Measurements from ENCODE around the gene C1QTNF9. TPM values are rescaled to one million over a fixed set of nuclear protein-coding genes. Genes with fewer than 3 reads are reported as not detected.

Gene C1QTNF9
- total RNA-seq, 1 donor: not detected

DNA sequence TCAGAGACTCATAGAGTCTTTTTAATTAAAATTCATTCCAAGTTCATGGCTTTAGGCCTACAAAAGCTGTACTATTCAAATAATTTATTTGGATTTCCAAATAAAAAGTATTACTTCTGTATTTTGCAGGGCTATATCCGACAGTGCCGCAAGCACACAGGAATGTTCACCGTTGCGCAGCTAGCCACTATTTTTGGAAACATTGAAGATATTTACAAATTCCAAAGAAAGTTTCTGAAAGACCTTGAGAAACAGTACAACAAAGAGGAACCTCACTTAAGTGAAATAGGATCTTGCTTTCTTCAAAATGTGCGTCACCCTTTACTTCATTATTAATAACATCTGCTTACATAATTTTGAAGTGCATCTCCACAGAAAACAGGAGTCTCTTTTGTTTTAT is 20.5 kb upstream of the C1QTNF9 start:
- DNase-seq (ENCODE audit: low read depth): no peak
- H3K4me3 ChIP-seq (ENCODE audit: low read depth, low read length): no peak overlapping the region
- TF ChIP-seq, protein P1, sequence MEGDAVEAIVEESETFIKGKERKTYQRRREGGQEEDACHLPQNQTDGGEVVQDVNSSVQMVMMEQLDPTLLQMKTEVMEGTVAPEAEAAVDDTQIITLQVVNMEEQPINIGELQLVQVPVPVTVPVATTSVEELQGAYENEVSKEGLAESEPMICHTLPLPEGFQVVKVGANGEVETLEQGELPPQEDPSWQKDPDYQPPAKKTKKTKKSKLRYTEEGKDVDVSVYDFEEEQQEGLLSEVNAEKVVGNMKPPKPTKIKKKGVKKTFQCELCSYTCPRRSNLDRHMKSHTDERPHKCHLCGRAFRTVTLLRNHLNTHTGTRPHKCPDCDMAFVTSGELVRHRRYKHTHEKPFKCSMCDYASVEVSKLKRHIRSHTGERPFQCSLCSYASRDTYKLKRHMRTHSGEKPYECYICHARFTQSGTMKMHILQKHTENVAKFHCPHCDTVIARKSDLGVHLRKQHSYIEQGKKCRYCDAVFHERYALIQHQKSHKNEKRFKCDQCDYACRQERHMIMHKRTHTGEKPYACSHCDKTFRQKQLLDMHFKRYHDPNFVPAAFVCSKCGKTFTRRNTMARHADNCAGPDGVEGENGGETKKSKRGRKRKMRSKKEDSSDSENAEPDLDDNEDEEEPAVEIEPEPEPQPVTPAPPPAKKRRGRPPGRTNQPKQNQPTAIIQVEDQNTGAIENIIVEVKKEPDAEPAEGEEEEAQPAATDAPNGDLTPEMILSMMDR (IDR thresholded peaks at IDR 0.05; ENCODE audit: insufficient read depth, low read length): no peak

DNA sequence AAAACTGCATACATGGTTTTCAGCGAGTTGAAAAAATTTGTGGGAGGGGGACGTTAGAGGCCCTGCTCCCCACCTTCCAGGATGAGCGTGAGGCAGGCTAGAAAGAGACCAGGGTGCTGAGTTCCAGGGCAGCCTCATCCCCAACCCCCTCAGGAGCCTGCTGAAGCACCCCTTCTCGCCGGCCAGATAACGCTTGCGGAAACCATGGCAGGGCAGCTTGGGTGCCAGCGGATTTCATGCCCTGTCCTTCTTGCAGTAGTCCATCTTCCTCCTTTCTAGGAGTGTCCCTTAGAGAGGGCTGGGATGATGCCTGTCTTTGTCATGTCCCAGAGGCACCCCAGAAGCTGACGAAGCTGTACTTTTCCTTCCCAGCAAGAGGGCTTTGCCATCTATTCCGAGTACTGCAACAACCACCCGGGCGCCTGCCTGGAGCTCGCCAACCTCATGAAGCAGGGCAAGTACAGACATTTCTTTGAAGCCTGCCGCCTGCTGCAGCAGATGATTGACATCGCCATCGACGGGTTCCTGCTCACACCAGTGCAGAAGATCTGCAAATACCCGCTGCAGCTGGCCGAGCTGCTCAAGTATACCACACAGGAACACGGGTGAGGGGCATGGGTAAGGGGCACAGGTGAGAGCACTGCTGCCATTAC is 19.0 kb upstream of the C1QTNF9 start:
- TF ChIP-seq, protein P1 (IDR thresholded peaks at IDR 0.05; ENCODE audit: insufficient read depth, low read length): no peak
- DNase-seq (ENCODE audit: low read depth): no peak
- no peak overlapping the region for H3K4me3 ChIP-seq (ENCODE audit: low read depth, low read length)

DNA sequence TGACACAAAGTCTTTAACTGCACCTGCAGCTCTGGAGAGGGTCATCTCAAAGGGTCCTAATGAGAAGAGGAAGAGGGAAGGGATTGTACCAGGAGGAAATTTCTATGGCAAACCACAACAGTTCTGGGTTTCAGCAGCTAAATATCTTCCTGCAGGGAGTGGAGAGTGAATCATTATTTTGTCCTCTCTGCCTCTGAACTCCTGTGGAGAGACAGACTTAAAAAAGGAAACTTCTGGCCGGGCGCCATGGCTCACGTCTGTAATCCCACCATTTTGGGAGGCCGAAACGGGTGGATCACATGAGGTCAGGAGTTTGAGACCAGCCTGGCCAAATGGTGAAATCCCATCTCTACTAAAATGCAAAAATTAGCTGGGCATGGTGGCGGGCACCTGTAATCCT is 16.9 kb upstream of the C1QTNF9 start:
- no peak for DNase-seq (ENCODE audit: low read depth)
- no peak overlapping the region for H3K4me3 ChIP-seq (ENCODE audit: low read depth, low read length)
- TF ChIP-seq, protein P1 (IDR thresholded peaks at IDR 0.05; ENCODE audit: insufficient read depth, low read length): no peak

DNA sequence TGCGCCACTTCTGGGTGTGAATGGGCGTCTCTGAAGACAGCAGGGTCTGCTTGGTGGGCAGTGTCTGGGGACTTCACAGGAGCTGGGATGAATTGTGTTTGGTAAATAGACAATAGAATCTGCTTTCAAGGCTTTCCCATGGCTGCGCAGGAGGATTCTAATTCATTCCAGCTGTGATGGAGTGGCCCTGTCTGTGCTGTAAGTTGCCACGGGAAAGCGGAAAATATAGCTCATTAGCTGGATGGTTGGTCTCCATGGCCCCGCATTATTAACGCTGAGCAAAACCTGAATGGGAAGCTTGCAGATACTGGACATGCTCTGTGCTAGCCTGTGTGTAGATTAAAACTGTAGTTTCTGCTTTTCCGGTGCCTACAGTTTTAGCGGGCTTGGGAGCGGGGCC is 15.6 kb upstream of the C1QTNF9 start:
- no peak for DNase-seq (ENCODE audit: low read depth)
- TF ChIP-seq, protein P1 (IDR thresholded peaks at IDR 0.05; ENCODE audit: insufficient read depth, low read length): no peak
- H3K4me3 ChIP-seq (ENCODE audit: low read depth, low read length): no peak overlapping the region

DNA sequence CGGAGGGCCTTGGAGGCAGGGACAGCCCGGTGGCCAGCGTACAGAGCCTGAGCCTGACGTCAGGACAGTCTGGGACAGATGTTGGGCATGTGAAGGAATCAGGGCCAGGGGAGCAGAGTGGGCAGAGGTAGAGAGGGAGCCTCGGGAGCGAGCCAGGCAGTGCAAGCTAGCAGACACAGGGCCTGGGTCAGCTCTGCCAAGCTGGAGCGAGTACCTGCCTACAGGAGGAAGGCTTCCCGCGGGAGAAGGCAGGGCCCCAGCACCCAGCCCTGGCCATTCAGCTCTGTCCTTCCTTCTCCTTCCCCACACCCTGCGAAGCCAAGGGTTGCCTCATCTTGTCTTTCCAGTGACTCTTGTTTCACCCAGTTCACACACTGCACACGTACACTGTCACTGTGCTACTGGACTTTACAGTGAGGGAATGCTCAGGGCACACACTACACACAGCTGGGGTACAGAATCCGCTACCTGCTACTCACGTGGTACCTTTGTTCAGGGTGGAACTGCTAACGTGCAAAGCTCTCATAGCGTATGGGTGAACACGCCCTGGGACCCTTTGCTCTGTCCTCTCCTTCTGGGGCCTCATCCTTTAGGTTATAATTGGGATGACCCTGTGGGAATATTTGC is 9.8 kb upstream of the C1QTNF9 start:
- TF ChIP-seq, protein P1 (IDR thresholded peaks at IDR 0.05; ENCODE audit: insufficient read depth, low read length): no peak
- H3K4me3 ChIP-seq (ENCODE audit: low read depth, low read length): no peak overlapping the region
- no peak for DNase-seq (ENCODE audit: low read depth)

DNA sequence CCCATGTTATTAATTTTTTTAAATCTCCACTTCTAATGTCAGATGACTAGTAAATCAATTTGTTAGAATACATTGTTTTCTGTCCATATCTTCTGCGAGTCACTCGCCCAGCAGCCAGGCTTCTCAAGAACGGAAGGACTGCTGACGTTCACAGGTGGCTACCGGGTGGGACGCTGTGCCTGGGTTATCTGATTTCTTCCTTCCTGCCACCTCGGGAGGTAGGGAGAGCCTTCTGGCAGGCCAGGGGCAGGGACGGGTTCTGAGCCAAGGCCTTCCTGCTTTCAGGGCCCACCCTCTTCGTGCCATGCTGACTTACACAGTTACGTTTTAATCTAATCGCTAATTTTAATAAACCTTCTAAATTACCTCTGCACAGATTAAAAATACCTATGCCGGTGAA is 7.9 kb upstream of the C1QTNF9 start:
- TF ChIP-seq, protein P1 (IDR thresholded peaks at IDR 0.05; ENCODE audit: insufficient read depth, low read length): no peak
- no peak overlapping the region for H3K4me3 ChIP-seq (ENCODE audit: low read depth, low read length)
- DNase-seq (ENCODE audit: low read depth): no peak
